SKM-1 treated with dmso at 0.1 percent for 144 hours (cell line): ENCODE data around the gene AHSG.

ENCODE experiments used
- DNase-seq: peaks from one replicate; lab custom pipeline; 2025; ENCODE audit not compliant: unreplicated experiment; lab: John Stamatoyannopoulos, UW

The AHSG gene

DNA sequence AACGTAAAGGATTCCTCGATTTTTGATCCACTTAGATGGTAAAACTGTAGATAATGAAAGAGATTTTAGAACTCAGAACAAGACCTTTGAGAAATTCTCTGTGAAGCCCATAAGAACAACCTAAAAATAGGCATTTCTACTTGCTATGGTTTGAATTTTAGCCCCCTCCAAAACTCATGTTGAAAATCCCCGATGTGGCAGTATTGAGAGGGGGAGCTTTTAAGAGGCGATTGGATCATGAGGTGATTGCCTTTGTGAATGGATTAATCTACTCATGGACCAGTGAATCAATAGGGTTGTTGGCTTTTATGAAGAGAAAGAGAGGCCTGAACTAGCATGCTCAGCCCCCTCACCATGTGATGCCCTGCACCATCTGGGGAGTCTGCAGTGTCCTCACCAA is 20.2 kb upstream of the AHSG start:
- no peak for DNase-seq

GRCh38 chr3:186593862-186594261 is 19.0 kb upstream of the AHSG start:
- no peak for DNase-seq

- no peak for DNase-seq
These were observed 18.2 kb upstream of the AHSG start for GRCh38 chr3:186594591-186595113.

DNA sequence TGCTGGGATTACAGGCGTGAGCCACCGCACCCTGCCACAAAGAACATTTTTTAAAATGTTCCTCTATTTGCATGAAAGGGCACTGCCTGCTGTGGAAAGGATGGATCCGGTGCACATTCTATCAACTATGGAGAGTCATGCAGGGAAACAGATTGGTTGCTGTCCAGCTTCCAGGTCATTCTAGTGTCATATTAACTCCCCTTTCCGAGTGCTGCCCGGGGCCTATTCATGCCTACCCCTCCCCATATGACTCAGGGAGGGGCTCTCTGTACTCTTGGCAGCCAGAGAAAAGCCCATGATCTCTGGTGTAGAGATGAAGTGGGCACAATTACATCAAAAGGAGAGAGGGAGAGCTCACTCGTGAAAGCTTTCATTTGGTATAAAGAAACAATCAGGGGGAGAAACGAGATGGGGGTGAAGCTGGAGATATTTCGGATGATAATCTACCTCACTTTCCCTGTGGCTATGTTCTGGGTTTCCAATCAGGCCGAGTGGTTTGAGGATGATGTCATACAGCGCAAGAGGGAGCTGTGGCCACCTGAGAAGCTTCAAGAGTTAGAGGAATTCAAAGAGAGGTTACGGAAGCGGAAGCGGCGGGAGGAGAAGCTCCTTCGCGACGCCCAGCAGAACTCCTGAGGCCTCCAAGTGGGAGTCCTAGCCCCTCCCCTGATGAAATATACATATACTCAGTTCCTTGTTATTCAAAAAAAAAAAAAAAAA is 16.1 kb upstream of the AHSG start:
- DNase-seq = no peak

GRCh38 chr3:186598108-186598784 is 14.6 kb upstream of the AHSG start:
- DNase-seq = no peak

GRCh38 chr3:186598794-186599141 is 14.1 kb upstream of the AHSG start:
- DNase-seq = no peak

- DNase-seq = no peak
These were observed 13.6 kb upstream of the AHSG start for GRCh38 chr3:186599142-186599784.

DNA sequence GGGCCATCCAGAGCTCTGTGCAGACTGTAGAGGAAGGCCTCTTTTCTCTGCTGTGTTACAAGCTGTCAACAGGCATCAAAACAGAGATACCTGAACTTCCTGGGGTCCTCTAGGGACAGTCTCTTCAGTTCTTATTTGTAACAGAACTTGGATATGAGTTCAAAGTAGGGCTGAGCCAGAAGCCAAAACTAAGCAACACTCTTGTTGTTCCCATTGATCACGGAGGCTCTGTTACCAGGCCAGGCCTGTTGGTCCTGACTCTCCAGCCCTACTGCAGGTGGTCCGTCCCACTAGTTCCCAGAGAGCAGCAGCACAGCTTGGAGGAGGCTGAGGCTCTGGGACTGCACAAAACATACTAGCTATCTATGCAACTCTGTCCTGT is 13.1 kb upstream of the AHSG start:
- DNase-seq = no peak

GRCh38 chr3:186600896-186601295 is 12.0 kb upstream of the AHSG start:
- DNase-seq = no peak

- no peak for DNase-seq
These were observed 9.7 kb upstream of the AHSG start for GRCh38 chr3:186603159-186603558.

DNA sequence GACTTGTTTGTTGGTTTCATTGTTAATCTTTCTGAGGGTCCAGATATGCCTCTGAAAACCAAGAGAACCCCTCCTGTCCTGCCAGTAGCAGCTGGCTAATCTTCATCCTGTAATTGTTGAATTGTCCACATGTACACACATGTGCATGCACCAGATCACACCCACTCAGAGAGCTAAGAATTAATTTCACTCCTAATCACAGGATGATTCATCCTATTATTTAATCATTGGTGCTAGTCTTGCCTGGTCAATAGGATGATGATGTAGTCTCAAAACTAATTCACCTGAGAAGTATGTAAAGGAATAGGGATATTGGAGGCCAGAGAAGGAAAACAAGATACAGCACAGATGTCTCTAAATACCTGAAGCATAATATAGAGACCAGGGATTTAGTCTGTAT is 7.8 kb upstream of the AHSG start:
- DNase-seq = no peak

GRCh38 chr3:186605561-186606545 is 7.0 kb upstream of the AHSG start:
- DNase-seq = no peak

DNA sequence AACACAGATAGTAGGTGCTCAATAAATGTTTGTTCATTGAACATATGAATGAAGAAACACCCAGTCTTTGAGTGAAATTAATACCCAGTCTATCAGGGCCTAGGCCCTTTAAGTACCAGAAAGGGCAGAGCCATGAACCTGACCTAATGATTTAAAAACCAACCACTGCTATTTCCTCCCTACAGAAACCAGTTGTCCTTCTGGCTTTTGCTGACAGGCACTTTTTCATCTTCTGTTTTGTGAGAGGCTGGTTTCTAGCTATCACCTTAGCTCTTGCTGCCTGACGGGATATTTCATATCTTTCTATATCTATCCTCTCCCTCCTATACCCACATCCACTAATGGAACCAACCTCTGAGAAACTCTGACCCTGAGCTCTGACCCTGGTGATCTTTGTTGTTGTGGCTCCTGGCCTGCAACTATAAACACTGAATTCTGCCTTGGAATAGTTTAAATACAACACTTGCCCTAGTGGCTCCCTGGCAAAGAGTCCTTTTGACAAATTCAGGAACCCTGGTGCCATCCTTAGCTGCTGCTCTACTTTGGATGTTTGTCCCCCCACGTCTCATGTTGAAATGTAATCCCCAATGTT is 4.1 kb upstream of the AHSG start:
- DNase-seq = no peak

DNA sequence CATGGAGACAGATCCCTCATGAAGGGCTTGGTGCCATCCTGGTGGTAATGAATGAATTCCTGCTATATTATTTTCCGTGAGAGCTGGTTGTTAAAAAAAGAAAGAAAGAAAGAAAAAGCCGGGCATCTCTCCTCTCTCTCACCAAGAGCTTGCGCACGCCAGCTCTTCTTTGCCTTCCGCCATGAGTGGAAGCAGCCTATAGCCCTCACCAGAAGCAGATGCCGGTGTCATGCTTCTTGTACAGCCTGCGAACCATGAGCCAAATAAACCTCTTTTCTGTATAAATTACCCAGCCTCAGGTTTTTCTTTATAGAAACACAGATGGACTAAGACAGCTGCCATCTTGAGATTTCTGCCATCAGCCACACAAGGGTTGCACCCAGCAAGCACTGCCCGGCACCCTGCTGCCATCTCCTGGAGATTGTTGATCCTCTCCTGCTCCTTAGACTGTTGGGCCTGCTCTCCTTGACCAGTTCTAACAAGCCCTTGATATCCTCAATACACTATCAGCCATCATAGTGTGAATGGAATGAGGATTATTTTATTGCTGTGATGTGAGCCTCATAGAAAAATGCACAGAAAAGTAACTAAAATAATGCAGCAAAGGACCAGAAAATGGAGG is 3.5 kb upstream of the AHSG start:
- no peak for DNase-seq

- no peak for DNase-seq
These were observed 795 bp upstream of the AHSG start for GRCh38 chr3:186612065-186612464.

DNA sequence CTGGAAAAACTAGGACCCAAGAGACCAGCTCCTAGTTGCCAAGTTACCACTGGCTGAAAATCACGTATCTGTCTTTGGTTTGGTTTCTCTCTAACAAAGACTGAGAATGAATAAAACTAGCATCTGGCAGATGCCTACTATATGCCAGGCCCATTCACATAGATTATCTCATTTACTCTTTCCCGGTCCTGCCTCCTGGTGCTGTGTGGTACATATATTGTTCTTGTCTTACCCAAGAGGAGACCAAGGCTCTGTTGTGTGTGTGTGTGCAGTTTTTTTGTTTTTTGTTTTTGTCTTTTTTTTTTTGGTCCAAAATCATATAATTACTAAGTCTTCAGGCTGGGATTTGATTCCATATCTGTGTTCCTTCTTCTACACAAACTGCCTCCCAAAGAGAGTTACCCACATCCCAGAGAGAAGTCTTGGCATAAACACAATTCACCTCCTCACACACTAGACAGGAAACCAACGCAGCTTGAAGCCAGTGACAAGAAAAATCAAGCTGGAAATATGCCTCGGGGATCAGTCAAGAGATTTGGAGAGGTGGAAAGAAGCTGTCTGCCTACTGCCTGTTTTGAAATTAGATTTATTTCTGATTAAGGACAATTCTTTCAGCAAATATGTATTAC is 891 bp downstream of the AHSG start:
- no peak for DNase-seq

DNA sequence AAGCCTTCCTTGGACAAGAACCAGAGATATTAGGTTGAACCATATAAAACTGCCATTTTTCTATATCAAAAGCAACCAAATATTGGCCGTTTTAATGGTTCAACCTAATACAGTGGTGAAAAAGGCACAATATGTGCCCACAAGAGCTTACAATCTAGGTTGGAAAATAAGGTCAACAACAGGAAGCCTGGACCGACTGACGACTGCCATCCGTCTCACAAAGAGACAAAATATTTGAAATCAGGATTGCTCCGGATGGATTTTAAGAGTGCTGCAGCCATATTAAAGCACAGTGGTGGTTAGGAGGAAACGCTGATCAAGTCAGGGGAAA is 1.4 kb downstream of the AHSG start:
- DNase-seq = no peak

- DNase-seq = peak; percentile 65
These were observed 2.0 kb downstream of the AHSG start for GRCh38 chr3:186614597-186615483.

DNA sequence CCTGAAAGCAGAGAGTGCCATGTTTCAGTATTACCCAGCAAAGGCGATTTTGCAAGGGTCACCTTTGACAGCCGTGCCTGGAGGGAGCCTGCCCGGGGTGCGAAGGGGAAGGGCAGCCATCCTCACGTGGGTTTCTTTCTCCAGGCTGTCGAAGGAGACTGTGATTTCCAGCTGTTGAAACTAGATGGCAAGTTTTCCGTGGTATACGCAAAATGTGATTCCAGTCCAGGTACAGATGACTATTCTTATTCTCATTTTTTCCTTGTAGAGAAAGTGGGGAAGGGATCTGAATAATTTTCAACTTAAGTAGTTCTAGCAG is 3.4 kb downstream of the AHSG start:
- no peak for DNase-seq
